Sigmoid colon (tissue), 4 donors: ENCODE results near the gene ADCY1.

Experiments used
- CTCF ChIP-seq, 4 experiments: fragments of 450-650 bp in 3 of 4; fragments of 200-600 bp in 1 of 4; IDR thresholded peaks; one replicate each; pipeline ENCODE4 v1.5.1; 2016 to 2019; ENCODE audit warnings: antibody characterized with exemption in 4 of 4, mild to moderate bottlenecking in 3 of 4, moderate library complexity in 2 of 4
- EP300 ChIP-seq, 4 donors: sonication (generic); formaldehyde crosslinking; IDR thresholded peaks; one replicate each; pipeline ENCODE4 v1.6.1; 2017; ENCODE audit warnings: antibody characterized with exemption in 4 of 4
- POLR2A ChIP-seq, 2 donors: fragments of 450-650 bp; IDR thresholded peaks; one replicate each; pipeline ENCODE4 v1.6.1; 2016; ENCODE audit warnings: antibody characterized with exemption in 2 of 2, mild to moderate bottlenecking in 2 of 2, moderate library complexity in 2 of 2

GRCh38 chr7:45682358-45682735 is 108.2 kb downstream of the ADCY1 start:
- TF ChIP-seq EP300 (IDR thresholded peaks at IDR 0.05) = no peak
- no peak for TF ChIP-seq CTCF (IDR thresholded peaks at IDR 0.05)
- no peak for TF ChIP-seq POLR2A (IDR thresholded peaks at IDR 0.05)
